ENCODE data around the gene CALML6. TPM values are rescaled to one million over a fixed set of nuclear protein-coding genes. Genes with fewer than 3 reads are reported as not detected.

Gene CALML6
- total RNA-seq, 1 experiment from 2014 or later = 1.7 TPM

GRCh38 chr1:1875932-1876331, 39.1 kb upstream of the CALML6 start:
- Histone ChIP-seq H3K27ac (ENCODE audit: insufficient read length, low read depth, low read length) (no peak overlapping the region), H3K9ac (ENCODE audit: extremely low read depth, insufficient read length, low read length) (no peak overlapping the region), H3K56ac (ENCODE audit: insufficient read length, low read depth, low read length) (no peak overlapping the region), H3K27me3 (ENCODE audit: insufficient read depth, low read length) (no peaks in the 10 kb centered on the region), H3K79me2 (ENCODE audit: insufficient read depth, low read length) (peaks cover 85% of the 10 kb centered on the region), H3K23ac (ENCODE audit: insufficient read length, low read depth, low read length) (no peak overlapping the region), H4K5ac (ENCODE audit: insufficient read length, low read depth, low read length) (no peak overlapping the region), H2BK120ac (ENCODE audit: low read depth, low read length, poor library complexity, severe bottlenecking) (no peak overlapping the region), H3K4ac (ENCODE audit: low read depth, low read length) (no peak overlapping the region), H2BK15ac (ENCODE audit: low read depth, low read length) (no peak overlapping the region), H3K79me1 (ENCODE audit: insufficient read depth, low read depth, low read length, poor library complexity, severe bottlenecking) (peaks cover 6% of the 10 kb centered on the region), H4K20me1 (ENCODE audit: control insufficient read depth, insufficient read depth, insufficient read length) (no peaks in the 10 kb centered on the region), H2BK5ac (ENCODE audit: insufficient read length, low read length) (no peak overlapping the region), H3K4me2 (ENCODE audit: insufficient read depth, insufficient read length, low read length) (no peak overlapping the region), H3K4me1 (ENCODE audit: insufficient read depth, low read length) (no peaks in the 10 kb centered on the region), H2AK5ac (ENCODE audit: insufficient read length, low read length) (no peak overlapping the region), H2BK20ac (ENCODE audit: low read depth, low read length, poor library complexity, severe bottlenecking) (no peak overlapping the region), H3K23me2 (ENCODE audit: insufficient read length, low read depth, low read length, poor library complexity, severe bottlenecking) (no peaks in the 10 kb centered on the region), H2BK12ac (ENCODE audit: insufficient read length, low read depth, low read length) (no peak overlapping the region), H3K14ac (ENCODE audit: insufficient read depth, low read length) (no peak overlapping the region), H3T11ph (ENCODE audit: low read length) (no peak overlapping the region), H3K9me3 (ENCODE audit: control insufficient read depth, low read depth, low read length) (no peaks in the 10 kb centered on the region), H4K91ac (ENCODE audit: insufficient read length, low read depth, low read length) (no peak overlapping the region), H3K18ac (ENCODE audit: insufficient read length, low read depth, low read length) (no peak overlapping the region), H4K8ac (replicated peaks; ENCODE audit: insufficient read length, low read depth, low read length) (no peak overlapping the region), H2AFZ (ENCODE audit: low read length) (no peak overlapping the region)
- H3K9me3 Mint-ChIP-seq = peaks cover 8 to 12% of the 10 kb centered on the region in 2 experiments; a peak in 4 of 5 replicates
- no peaks in the 10 kb centered on the region for H3K27me3 Mint-ChIP-seq (ENCODE audit: low read depth)
- H3K36me3 Mint-ChIP-seq (ENCODE audit: insufficient read depth in 1 of 3, low read depth in 3 of 3) = peaks cover 57 to 60% (median 60%) of the 10 kb centered on the region in 3 experiments
- no peak for TF ChIP-seq CTCF (conservative IDR thresholded peaks at IDR 0.05)
- H3K4me3 Mint-ChIP-seq = no peak overlapping the region
- no peak for DNase-seq
- H3K27ac Mint-ChIP-seq = peak overlapping the region in 2 of 3 experiments; percentile 80 to 86; a peak in 4 of 7 replicates
- WGBS (ENCODE audit: extremely low coverage, insufficient read length, low lambda C conversion rate) = no CpG with 5 or more reads among the region's 1 CpG
- peaks cover 44% of the 10 kb centered on the region in 2 experiments for H3K4me1 Mint-ChIP-seq

Measured in H9 (cell line).